Femur (tissue), 1 donor: ENCODE data around the gene FAM124A.

Experiments
- DNase-seq: peaks from one replicate; pipeline ENCODE4 v3.0.0-alpha.2; 2017

Gene FAM124A

GRCh38 chr13:51221108-51221507 is 1.1 kb upstream of the FAM124A start:
- DNase-seq, result no peak

- DNase-seq, result no peak
These were observed 543 bp upstream of the FAM124A start for GRCh38 chr13:51221674-51222036.

GRCh38 chr13:51222686-51223559 is 725 bp downstream of the FAM124A start:
- no peak for DNase-seq

- no peak for DNase-seq
These were observed 1.5 kb downstream of the FAM124A start for GRCh38 chr13:51223560-51224270.

- no peak for DNase-seq
These were observed 2.8 kb downstream of the FAM124A start for GRCh38 chr13:51225029-51225428.

GRCh38 chr13:51227404-51227803 is 5.2 kb downstream of the FAM124A start:
- DNase-seq, result no peak

GRCh38 chr13:51229101-51229719 is 7.0 kb downstream of the FAM124A start:
- DNase-seq, result no peak

GRCh38 chr13:51229731-51230130 is 7.5 kb downstream of the FAM124A start:
- no peak for DNase-seq

GRCh38 chr13:51230477-51231105 is 8.4 kb downstream of the FAM124A start:
- DNase-seq, result peak; percentile 74

- DNase-seq, result no peak
These were observed 9.3 kb downstream of the FAM124A start for GRCh38 chr13:51231456-51231855.

- no peak for DNase-seq
These were observed 10.1 kb downstream of the FAM124A start for GRCh38 chr13:51232328-51232727.

- no peak for DNase-seq
These were observed 11.1 kb downstream of the FAM124A start for GRCh38 chr13:51233117-51233826.

- DNase-seq, result no peak
These were observed 12.5 kb downstream of the FAM124A start for GRCh38 chr13:51234676-51235075.

- DNase-seq, result no peak
These were observed 13.0 kb downstream of the FAM124A start for GRCh38 chr13:51235186-51235585.

- no peak for DNase-seq
These were observed 13.7 kb downstream of the FAM124A start for GRCh38 chr13:51235756-51236490.

GRCh38 chr13:51236491-51236792 is 14.2 kb downstream of the FAM124A start:
- no peak for DNase-seq

- DNase-seq, result no peak
These were observed 15.2 kb downstream of the FAM124A start for GRCh38 chr13:51237386-51237785.

GRCh38 chr13:51237887-51238286 is 15.7 kb downstream of the FAM124A start:
- DNase-seq, result no peak

GRCh38 chr13:51240178-51240577 is 18.0 kb downstream of the FAM124A start:
- DNase-seq, result no peak

GRCh38 chr13:51240958-51241357 is 18.8 kb downstream of the FAM124A start:
- no peak for DNase-seq

GRCh38 chr13:51241720-51242119 is 19.5 kb downstream of the FAM124A start:
- no peak for DNase-seq

GRCh38 chr13:51243227-51243626 is 21.0 kb downstream of the FAM124A start:
- no peak for DNase-seq
